B cell (primary cell): ENCODE data around the gene AKAP6. TPM values are rescaled to one million over a fixed set of nuclear protein-coding genes. Genes with fewer than 3 reads are reported as not detected.

Experiments used
- ATAC-seq: fragments of 200-7000 bp; cut with Tn5 transposase; one replicate; pipeline ENCODE4 v1.10.0; 2021; ENCODE audit warnings: low read depth, mild to moderate bottlenecking, moderate number of reproducible peaks, moderate library complexity
- CTCF ChIA-PET: fragments of 350-600 bp; sonication (Branson Sonifier 250); formaldehyde crosslinking; loops from one replicate; lab custom pipeline; 2021; ENCODE audit warnings: antibody characterized with exemption, inconsistent platforms; lab: Charles Lee
- POLR2A ChIA-PET: fragments of 350-600 bp; sonication (Branson Sonifier 250); formaldehyde crosslinking; loops from one replicate; lab custom pipeline; 2021; ENCODE audit warnings: antibody characterized with exemption; lab: Charles Lee
- DNase-seq: peaks from one replicate; pipeline ENCODE4 v3.0.0; 2013
- H2AFZ ChIP-seq: 2 replicates; pipeline ENCODE4 v1.6.1; 2012; ENCODE audit warnings: mild to moderate bottlenecking, low read depth, low read length; ENCODE audit not compliant: insufficient read depth, poor library complexity, severe bottlenecking
- H3K27ac ChIP-seq, 2 donors: 1 replicate in 1 of 2; 2 replicates in 1 of 2; pipeline ENCODE4 v1.5.1; 2012 to 2013; ENCODE audit warnings: low read length in 2 of 2, mild to moderate bottlenecking in 2 of 2, moderate library complexity in 1 of 2
- H3K27me3 ChIP-seq, 4 experiments: fragments of 200-600 bp in 1 of 4; sonication (generic) in 1 of 4; replicated peaks in 1 of 4; 1 replicate in 2 of 4; 2 replicates in 2 of 4; pipeline versions ENCODE4 v1.6.1 to v1.7.0; 2013 to 2016; ENCODE audit warnings: low read length in 3 of 4, mild to moderate bottlenecking in 2 of 4, mixed read lengths in 1 of 4, moderate library complexity in 1 of 4; ENCODE audit not compliant: insufficient read depth in 4 of 4, control insufficient read depth in 3 of 4; ENCODE audit errors: control extremely low read depth in 1 of 4
- H3K36me3 ChIP-seq, 2 experiments: replicated peaks in 1 of 2; 1 replicate in 1 of 2; 2 replicates in 1 of 2; pipeline versions ENCODE4 v1.6.1 to v1.7.1; 2013; ENCODE audit warnings: low read length in 1 of 2; ENCODE audit not compliant: insufficient read depth in 2 of 2, control insufficient read depth in 1 of 2; ENCODE audit errors: control extremely low read depth in 1 of 2, extremely low read depth in 1 of 2
- H3K4me1 ChIP-seq, 2 donors: fragments of 200-600 bp in 1 of 2; sonication (generic) in 1 of 2; 1 replicate in 1 of 2; 2 replicates in 1 of 2; pipeline versions ENCODE4 v1.5.1 to v1.6.1; 2013 to 2017; ENCODE audit warnings: low read length in 2 of 2; ENCODE audit not compliant: control insufficient read depth in 2 of 2, insufficient read depth in 2 of 2
- H3K4me2 ChIP-seq: replicated peaks from 2 replicates; pipeline ENCODE3; 2012; ENCODE audit warnings: mild to moderate bottlenecking, low read depth, low read length; ENCODE audit not compliant: poor library complexity, severe bottlenecking
- H3K4me3 ChIP-seq, 5 experiments: fragments of 200-600 bp in 1 of 5; sonication (generic) in 1 of 5; 1 replicate in 3 of 5; 2 replicates in 2 of 5; pipeline versions ENCODE4 v1.5.1 to v1.7.0; 2011 to 2016; ENCODE audit warnings: low read length in 4 of 5, mild to moderate bottlenecking in 4 of 5, low read depth in 2 of 5, control low read depth in 1 of 5, moderate library complexity in 1 of 5; ENCODE audit not compliant: insufficient read depth in 1 of 5; ENCODE audit errors: control extremely low read depth in 1 of 5, extremely low read depth in 1 of 5
- H3K79me2 ChIP-seq: fragments of 200-600 bp; sonication (generic); one replicate; pipeline ENCODE4 v1.6.0; 2016; ENCODE audit warnings: low read length; ENCODE audit not compliant: control insufficient read depth, insufficient read depth
- H3K9ac ChIP-seq: fragments of 200-600 bp; sonication (generic); 2 replicates; pipeline ENCODE4 v1.6.1; 2017; ENCODE audit warnings: mild to moderate bottlenecking, low read length, moderate library complexity
- H3K9me3 ChIP-seq, 3 donors: one replicate each; pipeline versions ENCODE4 v1.6.1 to v1.7.1; 2013; ENCODE audit warnings: low read length in 2 of 3; ENCODE audit not compliant: control insufficient read depth in 2 of 3, insufficient read depth in 1 of 3; ENCODE audit errors: control extremely low read depth in 1 of 3
- H4K20me1 ChIP-seq: 2 replicates; pipeline ENCODE4 v1.6.0; 2012; ENCODE audit warnings: mild to moderate bottlenecking, low read length; ENCODE audit not compliant: insufficient read depth, control insufficient read depth, poor library complexity, severe bottlenecking
- H3K27ac Mint-ChIP-seq: one replicate; pipeline ENCODE4 v1.8.0; 2021; ENCODE audit warnings: mixed read lengths
- H3K27me3 Mint-ChIP-seq: one replicate; pipeline ENCODE4 v1.8.0; 2021; ENCODE audit warnings: mixed read lengths
- H3K4me1 Mint-ChIP-seq: one replicate; pipeline ENCODE4 v1.8.0; 2021; ENCODE audit warnings: mixed read lengths
- H3K4me3 Mint-ChIP-seq: one replicate; pipeline ENCODE4 v1.8.0; 2021; ENCODE audit warnings: mixed read lengths
- H3K9me3 Mint-ChIP-seq: one replicate; pipeline ENCODE4 v1.8.0; 2022; ENCODE audit warnings: mixed read lengths; ENCODE audit not compliant: insufficient read depth
- EZH2 ChIP-seq: IDR thresholded peaks from 2 replicates; pipeline ENCODE4 v1.6.1; 2012; ENCODE audit warnings: borderline replicate concordance, low read depth, mild to moderate bottlenecking, moderate library complexity, low read length; ENCODE audit not compliant: insufficient read depth, poor library complexity, severe bottlenecking
- WGBS: methylation state at CpG from one replicate; pipeline ENCODE4 v1.1.5; 2013; ENCODE audit warnings: missing lambda C conversion rate; ENCODE audit not compliant: insufficient coverage; 5-methylcytosine and 5-hydroxymethylcytosine counted together
- intact Hi-C: fragments of 100-400 bp; cut with micrococcal nuclease; formaldehyde crosslinking; loops from one replicate; pipeline ENCODE4 v1.10.0; 2022
- polyA plus RNA-seq: library from polyadenylated mRNA; depleted of rRNA; stranded (reverse); fragments of >200 nt; gene quantifications from 2 replicates; pipeline ENCODE4 v1.2.3, GENCODE V29; 2012
- small RNA-seq: library from RNA; depleted of rRNA; stranded (forward); fragments of <200 nt; gene quantifications from one replicate; pipeline ENCODE3, GENCODE V24; 2012; ENCODE audit warnings: low replicate concordance, low read depth; ENCODE audit not compliant: insufficient read length
- total RNA-seq, 2 donors: library from RNA; stranded (reverse); fragments of 120-200 nt in 1 of 2; gene quantifications; 1 replicate in 1 of 2; 2 replicates in 1 of 2; pipeline versions ENCODE4 v1.2.3 to v1.2.4, GENCODE V29; 2013 to 2022
- TF ChIP-seq, protein P1 (sequence below): fragments of 200-600 bp; IDR thresholded peaks from one replicate; pipeline ENCODE4 v1.8.0; 2022; ENCODE audit warnings: antibody characterized with exemption, mild to moderate bottlenecking

The AKAP6 gene
- total and polyA plus RNA-seq, 2 donors (not counting 1 experiment from before 2014, with no cell fraction given): 1.4 to 2.8 TPM

GRCh38 chr14:32865827-32866376 is 536.8 kb downstream of the AKAP6 start:
- TF ChIP-seq, protein P1, sequence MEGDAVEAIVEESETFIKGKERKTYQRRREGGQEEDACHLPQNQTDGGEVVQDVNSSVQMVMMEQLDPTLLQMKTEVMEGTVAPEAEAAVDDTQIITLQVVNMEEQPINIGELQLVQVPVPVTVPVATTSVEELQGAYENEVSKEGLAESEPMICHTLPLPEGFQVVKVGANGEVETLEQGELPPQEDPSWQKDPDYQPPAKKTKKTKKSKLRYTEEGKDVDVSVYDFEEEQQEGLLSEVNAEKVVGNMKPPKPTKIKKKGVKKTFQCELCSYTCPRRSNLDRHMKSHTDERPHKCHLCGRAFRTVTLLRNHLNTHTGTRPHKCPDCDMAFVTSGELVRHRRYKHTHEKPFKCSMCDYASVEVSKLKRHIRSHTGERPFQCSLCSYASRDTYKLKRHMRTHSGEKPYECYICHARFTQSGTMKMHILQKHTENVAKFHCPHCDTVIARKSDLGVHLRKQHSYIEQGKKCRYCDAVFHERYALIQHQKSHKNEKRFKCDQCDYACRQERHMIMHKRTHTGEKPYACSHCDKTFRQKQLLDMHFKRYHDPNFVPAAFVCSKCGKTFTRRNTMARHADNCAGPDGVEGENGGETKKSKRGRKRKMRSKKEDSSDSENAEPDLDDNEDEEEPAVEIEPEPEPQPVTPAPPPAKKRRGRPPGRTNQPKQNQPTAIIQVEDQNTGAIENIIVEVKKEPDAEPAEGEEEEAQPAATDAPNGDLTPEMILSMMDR: no peak
- no peak for TF ChIP-seq EZH2
- H3K9me3 Mint-ChIP-seq: peaks cover 5% of the 10 kb centered on the region
- no peaks in the 10 kb centered on the region for H3K4me1 Mint-ChIP-seq
- Histone ChIP-seq H3K27me3 (no peaks in the 10 kb centered on the region), H3K79me2 (no peaks in the 10 kb centered on the region), H3K4me2 (no peak overlapping the region), H3K9ac (no peak overlapping the region), H3K36me3 (no peaks in the 10 kb centered on the region), H3K9me3 (peaks cover 0 to 8% (median 0%) of the 10 kb centered on the region in 3 donors), H2AFZ (no peak overlapping the region), H3K4me1 (no peaks in the 10 kb centered on the region), H3K27ac (no peak overlapping the region), H4K20me1 (no peaks in the 10 kb centered on the region), H3K4me3 (no peak overlapping the region)
- H3K27me3 Mint-ChIP-seq: no peaks in the 10 kb centered on the region
- H3K4me3 Mint-ChIP-seq: no peak overlapping the region
- DNase-seq (no peak), ATAC-seq (no peak)
- WGBS: 82% methylated on average over 5 of the region's 5 CpGs
- ChIA-PET CTCF (no interaction called here), POLR2A (no interaction called here)
- intact Hi-C loops: no loop called here
- no peak overlapping the region for H3K27ac Mint-ChIP-seq

- DNase-seq (no peak), ATAC-seq (no peak)
- Histone ChIP-seq H3K4me2 (no peak overlapping the region), H3K4me1 (no peaks in the 10 kb centered on the region), H3K9ac (no peak overlapping the region), H2AFZ (no peak overlapping the region), H3K27ac (no peak overlapping the region), H4K20me1 (no peaks in the 10 kb centered on the region), H3K79me2 (no peaks in the 10 kb centered on the region), H3K4me3 (no peak overlapping the region), H3K9me3 (peaks cover 0 to 2% (median 0%) of the 10 kb centered on the region in 3 donors), H3K27me3 (no peaks in the 10 kb centered on the region), H3K36me3 (no peaks in the 10 kb centered on the region)
- ChIA-PET CTCF (no interaction called here), POLR2A (no interaction called here)
- H3K4me3 Mint-ChIP-seq: no peak overlapping the region
- no CpG with 5 or more reads among the region's 3 CpGs for WGBS
- no peaks in the 10 kb centered on the region for H3K27me3 Mint-ChIP-seq
- intact Hi-C loops: no loop called here
- H3K9me3 Mint-ChIP-seq: peaks cover 7% of the 10 kb centered on the region
- H3K27ac Mint-ChIP-seq: no peak overlapping the region
- H3K4me1 Mint-ChIP-seq: no peaks in the 10 kb centered on the region
- no peak for TF ChIP-seq EZH2
- TF ChIP-seq, protein P1: no peak
Measured at GRCh38 chr14:32883188-32883587, 554.1 kb downstream of the AKAP6 start.

Small RNAs within 50 kb of the gene (small RNA-seq; reads per million reads assigned to genes)
- gene RN7SL660P: not detected

Other genes starting within 250 kb of the AKAP6 start
- gene RNU6-7, start 127.3 kb upstream of the AKAP6 start, total RNA-seq: not detected in 2 replicates
- gene RNU6-7, start 127.3 kb upstream of the AKAP6 start, polyA plus RNA-seq: not detected in 2 replicates
- gene RNU6-8, start 126.0 kb upstream of the AKAP6 start, total RNA-seq: not detected in 2 replicates
- not detected in 2 replicates for gene RNU6-8, start 126.0 kb upstream of the AKAP6 start, polyA plus RNA-seq